ENCODE measurements around the gene FAM3C. TPM values are rescaled to one million over a fixed set of nuclear protein-coding genes. Genes with fewer than 3 reads are reported as not detected.
A peak's percentile ranks its signal among the peaks of the same experiment; 100 is the strongest.

FAM3C gene
- total and polyA plus RNA-seq, 2 donors = 10.3 to 35.1 TPM

DNA sequence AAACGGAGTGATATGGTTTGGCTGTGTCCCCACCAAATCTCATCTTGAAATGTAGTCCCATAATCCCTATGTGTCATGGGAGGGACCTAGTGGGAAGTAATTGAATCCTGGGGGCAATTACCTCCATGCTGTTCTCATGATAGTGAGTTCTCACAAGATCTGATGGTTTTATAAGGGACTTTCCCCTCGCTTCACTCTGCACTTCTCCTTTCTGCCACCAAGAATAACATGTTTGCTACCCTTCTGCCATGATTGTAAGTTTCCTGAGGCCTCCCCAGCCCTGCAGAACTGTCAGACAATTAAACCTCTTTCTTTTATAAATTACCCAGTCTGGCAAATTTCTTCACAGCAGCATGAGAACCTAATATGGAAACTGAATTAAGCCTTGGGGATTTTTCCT is 19.1 kb downstream of the FAM3C start:
- Histone ChIP-seq H3K9me3 (ENCODE audit: control insufficient read depth in 2 of 2, insufficient read depth in 1 of 2, low read length in 1 of 2) (no peaks in the 10 kb centered on the region), H3K27ac (ENCODE audit: low read depth in 1 of 2, low read length in 1 of 2) (no peak overlapping the region), H3K4me3 (ENCODE audit: low read length in 2 of 2) (no peak overlapping the region), H3K4me1 (ENCODE audit: control insufficient read depth in 2 of 2, insufficient read depth in 2 of 2, low read length in 2 of 2) (peaks cover 3 to 7% of the 10 kb centered on the region in 2 donors), H3K36me3 (ENCODE audit: control insufficient read depth in 2 of 2, insufficient read depth in 2 of 2, low read length in 1 of 2) (peaks cover 3 to 24% of the 10 kb centered on the region in 2 donors), H3K27me3 (ENCODE audit: control insufficient read depth in 2 of 2, insufficient read depth in 1 of 2, low read length in 1 of 2) (no peaks in the 10 kb centered on the region)
- WGBS = 96% methylated on average over 2 of the region's 2 CpGs
- DNase-seq (ENCODE audit: low read depth in 6 of 9, low spot score in 9 of 9) = no peak

DNA sequence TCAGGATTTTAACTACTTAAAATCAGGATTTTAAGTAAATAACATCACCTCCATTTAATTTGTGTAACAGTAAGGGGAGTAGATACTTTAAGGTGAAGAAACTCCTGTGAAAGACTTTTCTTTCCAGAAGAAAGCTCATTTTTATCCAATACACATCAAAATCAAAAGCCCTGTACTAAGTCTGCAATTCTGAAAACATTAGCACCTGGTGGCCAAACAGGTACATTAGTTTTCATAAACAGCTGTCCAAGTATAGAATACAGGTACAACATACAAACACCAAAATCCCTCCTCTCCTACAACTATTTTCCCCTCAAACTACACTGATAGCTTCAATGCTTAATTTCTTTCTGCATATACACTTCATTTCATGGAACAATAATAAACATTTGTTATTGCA is 22.9 kb downstream of the FAM3C start:
- H3K36me3 ChIP-seq (ENCODE audit: control insufficient read depth in 2 of 2, insufficient read depth in 2 of 2, low read length in 1 of 2) = peaks cover under 1 to 29% of the 10 kb centered on the region in 2 donors
- H3K4me1 ChIP-seq (ENCODE audit: control insufficient read depth in 2 of 2, insufficient read depth in 2 of 2, low read length in 2 of 2) = no peaks in the 10 kb centered on the region
- H3K27me3 ChIP-seq (ENCODE audit: control insufficient read depth in 2 of 2, insufficient read depth in 1 of 2, low read length in 1 of 2) = no peaks in the 10 kb centered on the region
- H3K4me3 ChIP-seq (ENCODE audit: low read length in 2 of 2) = no peak overlapping the region
- no peak for DNase-seq (ENCODE audit: low read depth in 6 of 9, low spot score in 9 of 9)
- no peaks in the 10 kb centered on the region for H3K9me3 ChIP-seq (ENCODE audit: control insufficient read depth in 2 of 2, insufficient read depth in 1 of 2, low read length in 1 of 2)
- no peak overlapping the region for H3K27ac ChIP-seq (ENCODE audit: low read depth in 1 of 2, low read length in 1 of 2)

DNA sequence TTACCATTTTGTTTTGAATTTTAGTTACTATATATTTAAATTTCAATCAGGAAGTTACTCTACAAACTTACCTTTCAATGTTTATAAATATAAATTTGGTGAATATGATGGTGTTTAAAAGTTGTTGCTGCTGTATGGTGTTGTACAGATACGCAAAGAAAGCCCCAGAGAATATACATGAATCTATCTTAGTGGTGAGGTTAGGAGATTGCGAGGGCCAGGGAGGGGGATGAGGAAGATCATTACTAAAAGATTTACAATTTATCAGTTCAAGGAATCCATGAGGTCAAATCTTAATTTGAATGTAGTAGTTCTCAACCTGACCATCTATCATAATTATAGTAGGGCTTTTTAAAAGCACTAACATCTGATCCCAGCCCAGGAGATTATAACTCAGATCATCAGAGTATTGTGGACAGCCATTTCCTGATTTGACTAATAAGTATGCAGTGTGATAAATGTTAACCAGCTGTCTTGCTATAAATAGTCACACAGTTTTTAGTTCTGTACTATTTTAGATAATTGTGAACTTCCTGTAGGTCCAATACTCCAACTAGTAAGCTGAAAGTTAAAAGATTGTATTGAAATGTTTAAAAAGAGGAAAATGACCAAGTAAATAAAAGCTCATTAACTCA is 23.6 kb downstream of the FAM3C start:
- Histone ChIP-seq H3K4me1 (ENCODE audit: control insufficient read depth in 2 of 2, insufficient read depth in 2 of 2, low read length in 2 of 2) (no peaks in the 10 kb centered on the region), H3K27ac (ENCODE audit: low read depth in 1 of 2, low read length in 1 of 2) (no peak overlapping the region), H3K36me3 (ENCODE audit: control insufficient read depth in 2 of 2, insufficient read depth in 2 of 2, low read length in 1 of 2) (peaks cover 0 to 29% of the 10 kb centered on the region in 2 donors), H3K27me3 (ENCODE audit: control insufficient read depth in 2 of 2, insufficient read depth in 1 of 2, low read length in 1 of 2) (no peaks in the 10 kb centered on the region), H3K4me3 (ENCODE audit: low read length in 2 of 2) (no peak overlapping the region), H3K9me3 (ENCODE audit: control insufficient read depth in 2 of 2, insufficient read depth in 1 of 2, low read length in 1 of 2) (no peaks in the 10 kb centered on the region)
- 95% methylated on average over 2 of the region's 2 CpGs for WGBS
- DNase-seq (ENCODE audit: low read depth in 6 of 9, low spot score in 9 of 9) = no peak

DNA sequence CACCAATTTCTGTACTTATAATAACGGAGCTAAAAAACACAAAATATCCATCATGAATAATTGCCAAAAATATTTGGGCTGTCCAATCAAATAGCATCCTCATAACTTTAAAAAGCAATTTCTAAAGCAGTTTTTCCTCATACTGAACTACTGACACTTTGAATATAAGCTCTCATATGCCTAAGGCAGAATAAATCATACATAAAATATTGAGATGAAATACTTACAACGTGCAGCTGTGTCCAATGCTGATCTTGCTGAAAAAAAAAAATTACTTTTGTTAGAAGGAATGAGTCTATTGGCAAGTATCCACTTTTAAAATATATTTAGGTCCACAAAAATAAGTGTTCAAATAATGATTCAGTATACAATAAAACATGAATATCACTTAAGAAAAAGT is 24.2 kb downstream of the FAM3C start:
- no peaks in the 10 kb centered on the region for H3K4me1 ChIP-seq (ENCODE audit: control insufficient read depth in 2 of 2, insufficient read depth in 2 of 2, low read length in 2 of 2)
- H3K27me3 ChIP-seq (ENCODE audit: control insufficient read depth in 2 of 2, insufficient read depth in 1 of 2, low read length in 1 of 2) = no peaks in the 10 kb centered on the region
- H3K9me3 ChIP-seq (ENCODE audit: control insufficient read depth in 2 of 2, insufficient read depth in 1 of 2, low read length in 1 of 2) = no peaks in the 10 kb centered on the region
- H3K4me3 ChIP-seq (ENCODE audit: low read length in 2 of 2) = no peak overlapping the region
- DNase-seq (ENCODE audit: low read depth in 6 of 9, low spot score in 9 of 9) = no peak
- H3K36me3 ChIP-seq (ENCODE audit: control insufficient read depth in 2 of 2, insufficient read depth in 2 of 2, low read length in 1 of 2) = peaks cover 0 to 24% of the 10 kb centered on the region in 2 donors
- H3K27ac ChIP-seq (ENCODE audit: low read depth in 1 of 2, low read length in 1 of 2) = no peak overlapping the region
- 92% methylated on average over 2 of the region's 2 CpGs for WGBS

DNA sequence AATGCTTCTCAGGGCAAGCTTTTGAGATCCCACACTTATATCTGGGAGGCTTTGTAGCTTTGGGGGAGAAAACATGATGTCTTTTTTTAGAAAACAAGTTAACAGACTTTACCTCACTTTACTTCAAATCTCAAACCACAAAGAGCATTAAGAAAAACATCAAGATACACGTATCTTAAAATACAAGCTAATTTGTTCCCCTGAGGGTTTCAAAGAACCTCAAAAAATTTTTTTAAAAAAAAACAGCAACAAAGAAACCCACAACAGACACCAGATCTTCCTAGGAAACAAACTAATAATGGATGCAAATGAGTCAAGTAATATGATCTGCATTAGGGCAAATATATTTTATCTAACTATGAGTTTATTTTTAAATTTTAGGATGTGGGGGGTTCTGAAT is 24.7 kb downstream of the FAM3C start:
- Histone ChIP-seq H3K9me3 (ENCODE audit: control insufficient read depth in 2 of 2, insufficient read depth in 1 of 2, low read length in 1 of 2) (no peaks in the 10 kb centered on the region), H3K27ac (ENCODE audit: low read depth in 1 of 2, low read length in 1 of 2) (no peak overlapping the region), H3K27me3 (ENCODE audit: control insufficient read depth in 2 of 2, insufficient read depth in 1 of 2, low read length in 1 of 2) (no peaks in the 10 kb centered on the region), H3K36me3 (ENCODE audit: control insufficient read depth in 2 of 2, insufficient read depth in 2 of 2, low read length in 1 of 2) (peaks cover 0 to 21% of the 10 kb centered on the region in 2 donors), H3K4me3 (ENCODE audit: low read length in 2 of 2) (no peak overlapping the region), H3K4me1 (ENCODE audit: control insufficient read depth in 2 of 2, insufficient read depth in 2 of 2, low read length in 2 of 2) (no peaks in the 10 kb centered on the region)
- WGBS = 5% methylated on average over 1 of the region's 1 CpG
- DNase-seq (ENCODE audit: low read depth in 6 of 9, low spot score in 9 of 9) = no peak

DNA sequence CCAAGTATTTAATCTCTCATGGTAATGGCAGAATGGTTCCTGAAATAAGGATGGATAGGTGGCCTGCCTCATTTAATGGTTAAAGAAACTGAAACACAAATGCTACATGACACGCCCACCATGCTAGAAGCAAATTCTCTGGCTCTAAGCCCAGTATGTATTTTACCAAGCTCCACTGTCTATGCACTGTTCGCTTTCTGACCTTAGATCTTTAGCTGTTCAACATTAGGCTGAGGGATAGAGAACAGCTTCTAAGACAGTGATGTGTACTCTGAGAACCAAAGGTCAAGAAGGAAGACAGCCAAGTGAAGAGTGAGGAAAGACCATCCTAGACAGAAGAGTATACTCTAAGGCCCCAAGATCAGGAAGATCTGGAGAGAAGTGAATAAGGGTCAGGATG is 26.6 kb downstream of the FAM3C start:
- DNase-seq (ENCODE audit: low read depth in 6 of 9, low spot score in 9 of 9) = no peak
- Histone ChIP-seq H3K27me3 (ENCODE audit: control insufficient read depth in 2 of 2, insufficient read depth in 1 of 2, low read length in 1 of 2) (no peaks in the 10 kb centered on the region), H3K36me3 (ENCODE audit: control insufficient read depth in 2 of 2, insufficient read depth in 2 of 2, low read length in 1 of 2) (peaks cover 0 to 12% of the 10 kb centered on the region in 2 donors), H3K4me1 (ENCODE audit: control insufficient read depth in 2 of 2, insufficient read depth in 2 of 2, low read length in 2 of 2) (no peaks in the 10 kb centered on the region), H3K9me3 (ENCODE audit: control insufficient read depth in 2 of 2, insufficient read depth in 1 of 2, low read length in 1 of 2) (no peaks in the 10 kb centered on the region), H3K4me3 (ENCODE audit: low read length in 2 of 2) (no peak overlapping the region), H3K27ac (ENCODE audit: low read depth in 1 of 2, low read length in 1 of 2) (no peak overlapping the region)
- 90% methylated on average over 2 of the region's 2 CpGs for WGBS

DNA sequence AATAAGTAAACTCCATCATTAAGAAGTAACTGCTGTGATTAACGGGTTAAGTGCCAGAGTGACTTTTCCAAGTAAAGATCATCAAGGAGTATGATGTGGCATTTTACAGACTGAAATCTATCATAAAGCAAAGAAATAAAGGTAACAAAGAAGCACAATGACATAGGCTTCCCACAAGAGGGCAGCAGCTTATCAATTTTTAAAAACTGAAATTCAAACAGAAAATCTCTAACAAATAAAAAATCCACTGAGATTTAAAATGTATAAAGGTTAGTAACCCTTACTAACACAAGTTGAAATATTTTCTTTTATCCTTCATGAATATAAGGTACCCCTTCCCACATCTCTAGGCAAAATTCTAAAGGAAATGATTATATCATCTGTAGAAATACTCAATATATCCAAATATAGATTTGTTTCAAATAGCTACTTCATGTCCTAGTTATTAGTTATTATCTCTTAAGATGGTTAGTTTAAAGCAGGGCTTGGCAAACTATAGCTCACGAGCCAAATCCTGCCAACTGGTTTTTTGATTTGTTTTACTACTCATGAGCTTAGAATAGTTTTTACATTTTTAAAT is 29.2 kb downstream of the FAM3C start:
- H3K4me3 ChIP-seq (ENCODE audit: low read length in 2 of 2) = no peak overlapping the region
- no peaks in the 10 kb centered on the region for H3K9me3 ChIP-seq (ENCODE audit: control insufficient read depth in 2 of 2, insufficient read depth in 1 of 2, low read length in 1 of 2)
- H3K36me3 ChIP-seq (ENCODE audit: control insufficient read depth in 2 of 2, insufficient read depth in 2 of 2, low read length in 1 of 2) = peaks cover 0 to 14% of the 10 kb centered on the region in 2 donors
- H3K4me1 ChIP-seq (ENCODE audit: control insufficient read depth in 2 of 2, insufficient read depth in 2 of 2, low read length in 2 of 2) = no peaks in the 10 kb centered on the region
- DNase-seq (ENCODE audit: low read depth in 6 of 9, low spot score in 9 of 9) = peak in 6 of 9 donors; percentile 22 to 56 (median 42)
- H3K27ac ChIP-seq (ENCODE audit: low read depth in 1 of 2, low read length in 1 of 2) = no peak overlapping the region
- no peaks in the 10 kb centered on the region for H3K27me3 ChIP-seq (ENCODE audit: control insufficient read depth in 2 of 2, insufficient read depth in 1 of 2, low read length in 1 of 2)
- WGBS = 78% methylated on average over 2 of the region's 2 CpGs

DNA sequence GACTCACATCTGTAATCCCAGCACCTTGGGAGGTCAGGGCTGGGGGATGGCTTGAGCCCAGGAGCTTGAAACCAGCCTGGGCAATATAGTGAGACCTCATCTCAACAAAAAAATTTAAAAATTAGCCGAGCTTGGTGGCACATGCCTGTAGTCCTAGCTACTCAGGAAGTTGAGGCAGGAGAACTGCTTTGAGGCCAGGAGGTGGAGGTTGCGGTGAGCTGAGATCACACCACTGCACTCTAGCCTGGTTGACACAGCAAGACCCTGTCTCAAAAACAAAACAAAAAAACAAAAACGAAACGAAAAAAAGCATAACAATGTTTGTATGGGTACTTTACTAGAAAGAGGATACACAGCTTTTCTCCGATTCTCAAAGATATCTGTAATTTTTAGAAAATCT is 35.5 kb downstream of the FAM3C start:
- 97% methylated on average over 5 of the region's 5 CpGs for WGBS
- DNase-seq (ENCODE audit: low read depth in 6 of 9, low spot score in 9 of 9) = no peak
- Histone ChIP-seq H3K4me1 (ENCODE audit: control insufficient read depth in 2 of 2, insufficient read depth in 2 of 2, low read length in 2 of 2) (no peaks in the 10 kb centered on the region), H3K4me3 (ENCODE audit: low read length in 2 of 2) (no peak overlapping the region), H3K27me3 (ENCODE audit: control insufficient read depth in 2 of 2, insufficient read depth in 1 of 2, low read length in 1 of 2) (no peaks in the 10 kb centered on the region), H3K36me3 (ENCODE audit: control insufficient read depth in 2 of 2, insufficient read depth in 2 of 2, low read length in 1 of 2) (peaks cover 0 to 11% of the 10 kb centered on the region in 2 donors), H3K27ac (ENCODE audit: low read depth in 1 of 2, low read length in 1 of 2) (no peak overlapping the region), H3K9me3 (ENCODE audit: control insufficient read depth in 2 of 2, insufficient read depth in 1 of 2, low read length in 1 of 2) (no peaks in the 10 kb centered on the region)

DNA sequence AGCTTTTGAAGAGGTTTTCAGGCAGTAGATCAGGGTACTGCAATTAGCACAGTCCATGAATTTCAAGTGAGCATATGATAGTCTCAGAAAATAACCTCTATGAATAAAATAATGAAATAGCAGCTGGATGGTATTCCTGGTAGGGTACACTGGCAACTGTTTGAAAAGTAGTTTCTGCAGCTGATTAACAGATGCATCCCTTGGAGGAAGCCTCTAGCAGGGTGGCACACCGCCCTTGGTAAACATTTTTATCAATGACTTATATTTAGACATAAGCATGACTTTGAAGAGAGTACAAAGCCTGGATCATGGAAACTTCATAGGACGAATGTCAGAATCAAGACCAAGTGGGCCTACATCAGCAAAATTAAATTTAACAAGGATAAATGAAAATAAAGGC is 40.5 kb downstream of the FAM3C start:
- no peaks in the 10 kb centered on the region for H3K9me3 ChIP-seq (ENCODE audit: control insufficient read depth in 2 of 2, insufficient read depth in 1 of 2, low read length in 1 of 2)
- peaks cover 0 to 7% of the 10 kb centered on the region in 2 donors for H3K36me3 ChIP-seq (ENCODE audit: control insufficient read depth in 2 of 2, insufficient read depth in 2 of 2, low read length in 1 of 2)
- WGBS = 96% methylated on average over 2 of the region's 2 CpGs
- DNase-seq (ENCODE audit: low read depth in 6 of 9, low spot score in 9 of 9) = no peak
- H3K27me3 ChIP-seq (ENCODE audit: control insufficient read depth in 2 of 2, insufficient read depth in 1 of 2, low read length in 1 of 2) = no peaks in the 10 kb centered on the region
- H3K4me3 ChIP-seq (ENCODE audit: low read length in 2 of 2) = no peak overlapping the region
- no peak overlapping the region for H3K27ac ChIP-seq (ENCODE audit: low read depth in 1 of 2, low read length in 1 of 2)
- no peaks in the 10 kb centered on the region for H3K4me1 ChIP-seq (ENCODE audit: control insufficient read depth in 2 of 2, insufficient read depth in 2 of 2, low read length in 2 of 2)

Data from thymus (tissue), 11 donors.